GM12874 (cell line): ENCODE results near the gene VWA1.

Experiments used
- TF ChIP-seq, protein P1 (sequence below): IDR thresholded peaks from 2 replicates; pipeline ENCODE4 v1.5.1; 2011; ENCODE audit warnings: low read depth, mild to moderate bottlenecking, control low read depth, low read length, moderate library complexity; ENCODE audit not compliant: insufficient read depth

The VWA1 gene

DNA sequence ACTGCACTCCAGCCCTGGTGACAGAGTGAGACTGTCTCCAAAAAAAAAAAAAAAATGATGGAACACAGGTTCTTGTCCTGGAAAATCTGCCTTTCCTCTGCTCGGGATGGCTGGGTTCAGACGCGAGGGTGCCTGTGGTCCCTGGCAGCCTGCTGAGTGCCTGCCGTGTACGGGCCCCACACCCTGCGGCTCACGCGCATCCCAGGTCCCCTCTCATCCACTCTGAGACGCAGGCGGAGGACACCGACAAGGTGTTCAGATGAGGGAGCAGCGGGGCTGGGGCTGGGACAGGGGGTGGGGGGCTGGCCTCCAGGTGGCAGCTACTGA is 10.1 kb upstream of the VWA1 start:
- TF ChIP-seq, protein P1, sequence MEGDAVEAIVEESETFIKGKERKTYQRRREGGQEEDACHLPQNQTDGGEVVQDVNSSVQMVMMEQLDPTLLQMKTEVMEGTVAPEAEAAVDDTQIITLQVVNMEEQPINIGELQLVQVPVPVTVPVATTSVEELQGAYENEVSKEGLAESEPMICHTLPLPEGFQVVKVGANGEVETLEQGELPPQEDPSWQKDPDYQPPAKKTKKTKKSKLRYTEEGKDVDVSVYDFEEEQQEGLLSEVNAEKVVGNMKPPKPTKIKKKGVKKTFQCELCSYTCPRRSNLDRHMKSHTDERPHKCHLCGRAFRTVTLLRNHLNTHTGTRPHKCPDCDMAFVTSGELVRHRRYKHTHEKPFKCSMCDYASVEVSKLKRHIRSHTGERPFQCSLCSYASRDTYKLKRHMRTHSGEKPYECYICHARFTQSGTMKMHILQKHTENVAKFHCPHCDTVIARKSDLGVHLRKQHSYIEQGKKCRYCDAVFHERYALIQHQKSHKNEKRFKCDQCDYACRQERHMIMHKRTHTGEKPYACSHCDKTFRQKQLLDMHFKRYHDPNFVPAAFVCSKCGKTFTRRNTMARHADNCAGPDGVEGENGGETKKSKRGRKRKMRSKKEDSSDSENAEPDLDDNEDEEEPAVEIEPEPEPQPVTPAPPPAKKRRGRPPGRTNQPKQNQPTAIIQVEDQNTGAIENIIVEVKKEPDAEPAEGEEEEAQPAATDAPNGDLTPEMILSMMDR: no peak

DNA sequence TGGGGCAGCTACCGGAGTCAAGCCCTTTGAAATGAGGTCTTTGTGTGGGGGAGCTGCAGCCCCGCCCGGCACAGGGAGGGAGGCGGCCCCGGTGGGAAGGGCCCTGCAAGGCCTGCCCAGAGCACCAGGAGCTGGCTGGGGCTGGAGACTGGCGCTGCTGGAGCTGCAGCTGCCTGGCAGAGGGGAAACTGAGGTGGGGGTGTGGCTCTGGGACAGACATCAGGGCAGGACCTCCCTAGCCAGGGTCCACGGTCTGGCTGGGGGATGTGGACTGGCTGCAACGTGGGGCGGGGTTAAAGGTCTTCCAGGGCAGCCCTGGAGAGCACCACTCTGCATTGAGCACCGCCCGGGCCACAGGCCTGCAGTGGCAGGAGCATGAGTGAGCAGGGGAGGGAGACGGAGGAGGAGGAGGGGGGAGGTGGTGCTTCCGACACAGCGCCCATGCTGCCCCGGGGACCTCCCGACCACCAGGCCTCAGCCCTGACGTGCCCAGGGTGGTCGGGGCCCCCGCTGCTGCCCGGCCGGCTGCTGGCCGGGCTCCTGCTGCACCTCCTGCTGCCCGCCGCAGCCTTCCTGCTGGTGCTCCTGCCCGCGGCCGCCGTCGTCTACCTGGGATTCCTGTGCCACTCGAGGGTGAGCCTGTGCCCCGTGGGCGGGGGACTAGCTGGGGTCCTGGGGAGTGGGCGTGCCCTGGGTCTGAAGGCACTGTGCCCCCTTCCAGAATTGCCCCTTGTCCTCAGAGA is 9.6 kb upstream of the VWA1 start:
- TF ChIP-seq, protein P1: no peak

DNA sequence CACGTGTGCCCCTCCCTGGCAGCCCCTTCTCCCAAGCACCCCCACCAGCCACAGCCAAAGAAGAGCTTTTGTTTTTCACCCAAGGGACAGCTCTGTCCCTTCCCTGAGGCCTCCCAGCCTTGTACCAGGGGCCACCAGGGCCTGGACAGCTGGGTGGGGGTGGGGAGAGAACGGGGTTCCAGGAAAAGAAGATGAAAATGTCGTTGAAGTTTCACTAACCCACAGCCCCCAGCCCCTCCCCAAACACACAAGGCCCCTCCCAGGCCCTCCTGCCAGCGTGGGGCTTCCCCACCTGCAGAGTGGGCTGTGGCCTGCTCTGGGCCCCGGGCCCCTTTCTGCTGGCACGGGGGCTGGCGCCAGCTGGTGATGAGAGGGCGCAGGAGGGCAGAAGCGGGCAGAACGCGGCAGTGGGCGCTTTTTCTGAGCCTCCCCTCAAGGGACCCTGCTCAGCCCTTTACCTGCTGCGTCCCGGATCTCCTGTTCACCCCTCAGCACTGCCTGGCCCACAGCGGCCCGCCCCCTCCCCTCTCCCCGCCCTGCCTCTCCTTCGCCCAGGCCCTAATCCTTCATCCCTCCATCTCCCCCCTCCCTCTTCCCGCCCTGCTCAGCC is 8.9 kb upstream of the VWA1 start:
- TF ChIP-seq, protein P1: no peak

DNA sequence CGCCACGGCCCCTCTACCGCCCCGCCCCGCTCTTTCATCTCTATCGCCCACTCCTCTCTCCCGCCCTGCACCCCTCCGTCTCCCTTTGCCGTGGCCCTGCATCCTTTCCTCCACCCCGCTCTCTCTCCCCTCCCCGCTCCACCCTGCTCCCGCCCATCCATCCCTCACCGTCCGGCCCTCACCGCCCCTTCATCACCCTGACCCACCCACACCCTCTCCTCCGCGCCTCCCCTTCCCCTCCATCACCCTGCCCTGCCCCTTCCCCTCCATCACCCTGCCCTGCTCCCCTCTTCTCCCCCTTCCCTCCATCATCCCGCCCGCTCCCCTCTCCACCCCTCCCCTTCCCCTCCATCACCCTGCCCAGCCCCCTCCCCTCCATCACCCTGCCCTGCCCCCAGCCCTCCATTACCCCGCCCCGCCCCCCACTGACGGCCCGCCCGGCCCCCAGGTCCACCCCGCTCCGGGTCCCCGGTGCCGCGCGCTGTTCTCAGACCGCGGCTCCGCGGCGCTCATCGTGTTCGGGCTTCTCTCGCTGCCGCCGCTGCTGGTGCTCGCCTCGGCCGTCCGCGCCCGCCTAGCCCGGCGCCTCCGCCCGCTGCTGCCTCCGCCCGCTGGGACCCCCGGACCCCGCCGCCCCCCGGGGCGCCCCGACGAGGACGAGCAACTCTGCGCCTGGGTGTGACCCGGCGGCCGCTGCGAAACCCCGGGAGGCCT is 8.2 kb upstream of the VWA1 start:
- TF ChIP-seq, protein P1: no peak

DNA sequence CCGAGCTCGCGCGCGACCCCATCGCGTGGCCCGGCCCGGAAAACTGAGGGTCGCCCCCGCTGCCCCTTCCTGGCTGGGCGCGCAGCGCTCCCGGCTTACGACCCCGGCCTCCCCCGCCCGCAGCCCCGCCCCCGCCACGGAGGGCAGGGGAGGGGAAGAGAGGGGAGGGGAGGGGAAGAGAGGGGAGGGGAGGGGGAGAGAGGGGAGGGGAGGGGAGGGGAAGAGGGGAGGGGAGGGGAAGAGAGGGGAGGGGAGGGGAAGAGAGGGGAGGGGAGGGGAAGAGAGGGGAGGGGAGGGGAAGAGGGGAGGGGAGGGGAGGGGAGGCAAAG is 7.7 kb upstream of the VWA1 start:
- TF ChIP-seq, protein P1: no peak

DNA sequence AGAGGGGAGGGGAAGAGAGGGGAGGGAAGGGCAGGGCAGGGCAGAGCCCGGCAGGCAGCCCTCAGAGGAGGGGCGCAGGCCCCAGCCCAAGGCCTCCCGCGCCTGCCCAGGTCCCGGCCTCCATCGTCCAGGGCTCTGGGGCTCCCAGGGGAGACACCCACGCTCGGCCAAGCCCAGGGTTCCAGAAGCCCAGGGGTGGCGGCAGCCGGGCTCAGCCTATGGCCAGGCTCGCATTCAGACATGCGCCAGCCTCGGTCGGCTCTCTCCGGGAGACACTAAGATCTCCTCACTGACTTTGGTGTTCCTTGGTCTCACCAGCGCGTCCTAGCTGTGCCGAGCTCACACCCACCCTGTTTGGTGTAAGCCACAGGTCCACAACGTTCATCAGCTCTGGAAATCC is 7.3 kb upstream of the VWA1 start:
- TF ChIP-seq, protein P1: no peak

DNA sequence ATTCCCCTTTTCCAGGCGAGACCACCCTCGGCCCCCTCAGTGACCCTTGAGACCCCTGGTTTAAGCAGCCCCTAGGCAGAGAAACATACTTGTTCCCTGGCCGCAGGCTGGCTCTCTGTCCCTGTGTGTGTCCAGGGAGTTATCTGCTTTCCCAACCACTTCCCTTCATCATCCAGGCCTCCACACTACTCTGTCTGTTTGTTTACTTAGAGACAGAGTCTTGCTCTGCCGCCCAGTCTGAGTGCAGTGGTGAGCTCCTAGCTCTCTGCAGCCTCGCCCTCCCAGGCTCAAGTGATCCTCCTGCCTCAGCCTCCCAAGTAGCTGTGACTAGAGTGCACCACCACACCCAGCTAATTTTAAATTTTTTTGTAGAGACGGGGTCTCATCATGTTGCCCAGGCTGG is 5.8 kb upstream of the VWA1 start:
- TF ChIP-seq, protein P1: no peak
